H1 (cell line): ENCODE results near the gene USP13. TPM values are rescaled to one million over a fixed set of nuclear protein-coding genes. Genes with fewer than 3 reads are reported as not detected.
A peak's percentile ranks its signal among the peaks of the same experiment; 100 is the strongest.

ENCODE experiments used
- CTCF ChIA-PET: fragments of 300-600 bp; sonication (Branson Sonifier 250); formaldehyde crosslinking; loops from one replicate; lab custom pipeline; 2021; ENCODE audit not compliant: partially characterized antibody; lab: Charles Lee
- POLR2A ChIA-PET: fragments of 300-600 bp; sonication (Branson Sonifier 250); formaldehyde crosslinking; loops from one replicate; lab custom pipeline; 2021; ENCODE audit warnings: inconsistent platforms; ENCODE audit not compliant: partially characterized antibody; lab: Charles Lee
- DNase-seq, 2 experiments: peaks; one replicate each; pipeline versions ENCODE4 v3.0.0 to v3.0.0-alpha.2; 2010 to 2022; ENCODE audit warnings: low spot score in 2 of 2, low read depth in 1 of 2, mixed read lengths in 1 of 2
- FAIRE-seq: peaks from 2 replicates; lab custom pipeline; 2011; peaks lifted over from hg19 to GRCh38; lab: Jason Lieb, UNC
- H2AFZ ChIP-seq: 2 replicates; pipeline ENCODE4 v1.8.1; 2012; ENCODE audit warnings: low read length, inconsistent platforms
- H2AK5ac ChIP-seq: 2 replicates; pipeline ENCODE4 v1.6.1; 2013; ENCODE audit warnings: low read depth, low read length
- H2BK120ac ChIP-seq: replicated peaks from 2 replicates; pipeline ENCODE3; 2013; ENCODE audit warnings: low read depth, low read length, inconsistent platforms
- H2BK12ac ChIP-seq: 2 replicates; pipeline ENCODE4 v1.6.1; 2013; ENCODE audit warnings: low read depth, low read length
- H2BK15ac ChIP-seq: 2 replicates; pipeline ENCODE4 v1.6.1; 2013; ENCODE audit warnings: low read length
- H2BK20ac ChIP-seq: 2 replicates; pipeline ENCODE4 v1.6.1; 2013; ENCODE audit warnings: low read length
- H2BK5ac ChIP-seq: 2 replicates; pipeline ENCODE4 v1.6.1; 2013; ENCODE audit warnings: low read depth, low read length
- H3K14ac ChIP-seq: 2 replicates; pipeline ENCODE4 v1.6.1; 2013; ENCODE audit warnings: inconsistent platforms; ENCODE audit not compliant: insufficient read length
- H3K18ac ChIP-seq: 2 replicates; pipeline ENCODE4 v1.6.1; 2013; ENCODE audit warnings: low read length; ENCODE audit errors: extremely low read depth
- H3K23ac ChIP-seq: 2 replicates; pipeline ENCODE4 v1.6.1; 2013; ENCODE audit warnings: inconsistent platforms; ENCODE audit not compliant: insufficient read length
- H3K23me2 ChIP-seq: 2 replicates; pipeline ENCODE4 v1.6.1; 2013; ENCODE audit warnings: low read depth, low read length
- H3K27ac ChIP-seq: 2 replicates; pipeline ENCODE4 v1.6.1; 2011; ENCODE audit warnings: low read depth, low read length, inconsistent platforms
- H3K27me3 ChIP-seq, 4 experiments: replicated peaks in 1 of 4; 1 replicate in 1 of 4; 2 replicates in 3 of 4; pipeline versions ENCODE4 v1.6.1 to v1.8.1; 2011 to 2013; ENCODE audit warnings: low read length in 3 of 4, mild to moderate bottlenecking in 3 of 4, inconsistent platforms in 2 of 4, mixed read lengths in 2 of 4, moderate library complexity in 1 of 4; ENCODE audit not compliant: control insufficient read depth in 3 of 4, insufficient read depth in 3 of 4; ENCODE audit errors: extremely low read depth in 1 of 4
- H3K36me3 ChIP-seq, 4 experiments: 2 replicates each; pipeline versions ENCODE4 v1.6.1 to v1.8.1; 2011 to 2013; ENCODE audit warnings: mild to moderate bottlenecking in 4 of 4, low read length in 3 of 4, moderate library complexity in 2 of 4, control low read depth in 1 of 4, inconsistent platforms in 1 of 4; ENCODE audit not compliant: insufficient read depth in 4 of 4, control insufficient read depth in 2 of 4
- H3K4ac ChIP-seq: replicated peaks from 2 replicates; pipeline ENCODE3; 2013; ENCODE audit warnings: low read length, low read depth, mixed read lengths, inconsistent platforms; ENCODE audit not compliant: insufficient read length
- H3K4me1 ChIP-seq, 4 experiments: replicated peaks in 1 of 4; 1 replicate in 1 of 4; 2 replicates in 3 of 4; pipeline versions ENCODE4 v1.6.1 to v1.8.1; 2011 to 2013; ENCODE audit warnings: low read length in 3 of 4, inconsistent platforms in 2 of 4, mixed read lengths in 1 of 4; ENCODE audit not compliant: insufficient read depth in 4 of 4, control insufficient read depth in 3 of 4
- H3K4me2 ChIP-seq, 2 experiments: 2 replicates each; pipeline versions ENCODE4 v1.6.1 to v1.8.1; 2011 to 2013; ENCODE audit warnings: low read depth in 2 of 2, low read length in 2 of 2, control low read depth in 1 of 2, inconsistent platforms in 1 of 2, mild to moderate bottlenecking in 1 of 2; ENCODE audit not compliant: insufficient read depth in 1 of 2
- H3K4me3 ChIP-seq, 4 experiments: fragments of 200-600, 300-600 bp in 1 of 4; sonication (generic), shearing (Covaris generic), sonication (Bioruptor Twin) in 1 of 4; 2 replicates each; pipeline versions ENCODE4 v1.5.1 to v1.8.1; 2011 to 2016; ENCODE audit warnings: low read length in 4 of 4, low read depth in 3 of 4, control low read depth in 2 of 4, inconsistent platforms in 2 of 4, mild to moderate bottlenecking in 2 of 4, mixed read lengths in 1 of 4, moderate library complexity in 1 of 4; ENCODE audit not compliant: insufficient read depth in 2 of 4; ENCODE audit errors: extremely low read depth in 1 of 4
- H3K56ac ChIP-seq: replicated peaks from 2 replicates; pipeline ENCODE3; 2013; ENCODE audit warnings: low read depth, mild to moderate bottlenecking, mixed read lengths, low read length, inconsistent platforms; ENCODE audit not compliant: insufficient read length
- H3K79me1 ChIP-seq: 2 replicates; pipeline ENCODE4 v1.6.1; 2013; ENCODE audit warnings: low read depth, low read length, control low read depth
- H3K79me2 ChIP-seq, 2 experiments: 2 replicates each; pipeline versions ENCODE4 v1.6.1 to v1.8.1; 2012 to 2013; ENCODE audit warnings: low read length in 2 of 2, mild to moderate bottlenecking in 2 of 2, inconsistent platforms in 1 of 2; ENCODE audit not compliant: insufficient read depth in 2 of 2, control insufficient read depth in 1 of 2
- H3K9ac ChIP-seq, 4 experiments: replicated peaks in 1 of 4; 1 replicate in 1 of 4; 2 replicates in 3 of 4; pipeline versions ENCODE4 v1.6.1 to v1.8.1; 2011 to 2013; ENCODE audit warnings: low read depth in 3 of 4, low read length in 3 of 4, control low read depth in 2 of 4, mild to moderate bottlenecking in 2 of 4, moderate library complexity in 2 of 4, inconsistent platforms in 1 of 4; ENCODE audit errors: extremely low read depth in 1 of 4
- H3K9me3 ChIP-seq, 2 experiments: 2 replicates each; pipeline versions ENCODE4 v1.6.1 to v1.8.1; 2012 to 2013; ENCODE audit warnings: mild to moderate bottlenecking in 2 of 2, moderate library complexity in 2 of 2, control low read depth in 1 of 2, inconsistent platforms in 1 of 2, low read depth in 1 of 2, low read length in 1 of 2, mixed read lengths in 1 of 2; ENCODE audit not compliant: insufficient read depth in 2 of 2
- H4K20me1 ChIP-seq, 2 experiments: replicated peaks in 1 of 2; 2 replicates each; pipeline versions ENCODE3 to v1.8.1; 2011 to 2013; ENCODE audit warnings: inconsistent platforms in 2 of 2, low read length in 2 of 2, mild to moderate bottlenecking in 1 of 2; ENCODE audit not compliant: insufficient read depth in 2 of 2, control insufficient read depth in 1 of 2
- H4K5ac ChIP-seq: 2 replicates; pipeline ENCODE4 v1.6.1; 2013; ENCODE audit warnings: low read length, low read depth, mixed read lengths, inconsistent platforms; ENCODE audit not compliant: insufficient read length
- H4K8ac ChIP-seq: 2 replicates; pipeline ENCODE4 v1.8.0; 2013; ENCODE audit warnings: mild to moderate bottlenecking, moderate library complexity, low read length, inconsistent platforms; ENCODE audit not compliant: insufficient read depth; ENCODE audit errors: extremely low read depth
- H4K91ac ChIP-seq: replicated peaks from 2 replicates; pipeline ENCODE3; 2013; ENCODE audit warnings: low read length, mixed read lengths, inconsistent platforms; ENCODE audit not compliant: insufficient read length
- HDAC6 ChIP-seq: IDR thresholded peaks from one replicate; pipeline ENCODE4 v1.7.1; 2012; ENCODE audit warnings: low read depth, mild to moderate bottlenecking, inconsistent platforms, low read length, moderate library complexity
- WGBS, 2 experiments: shearing (Covaris generic) in 1 of 2; methylation state at CpG; one replicate each; pipeline versions ENCODE4 v1.1.6 to v1.1.7; 2013 to 2015; ENCODE audit warnings: low lambda C conversion rate in 2 of 2, mixed read lengths in 2 of 2, inconsistent platforms in 1 of 2, low coverage in 1 of 2, missing lambda C conversion rate in 1 of 2; ENCODE audit not compliant: insufficient replicate concordance in 2 of 2, insufficient coverage in 1 of 2, insufficient read length in 1 of 2; ENCODE audit errors: extremely low coverage in 1 of 2, missing lambda C conversion rate in 1 of 2; 5-methylcytosine and 5-hydroxymethylcytosine counted together
- polyA plus RNA-seq, 7 experiments: library from polyadenylated mRNA; depleted of rRNA in 3 of 7; stranded (reverse) in 5 of 7; unstranded in 2 of 7; fragments of >200 nt in 5 of 7; fragments of 200-250 nt in 2 of 7; gene quantifications; 1 replicate in 5 of 7; 2 replicates in 1 of 7; 4 replicates in 1 of 7; pipeline versions ENCODE4 v1.2.1 to v1.2.3, GENCODE V29; 2011 to 2013; ENCODE audit warnings: missing spikeins in 2 of 7, mixed read lengths in 2 of 7
- total RNA-seq: library from RNA; stranded (reverse); fragmentation: NEBNext Ultra II Directional; extraction: Animal tissue kit (Norgen Biotek cat#: 25700); gene quantifications from 2 replicates; pipeline ENCODE4 v1.2.1, GENCODE V29; 2021

Gene USP13
- total and polyA plus RNA-seq, 2 of the 8 experiments (the other 6 are each of a cell fraction or from before 2014, with no cell fraction given) = 7.9 to 25.9 TPM

DNA sequence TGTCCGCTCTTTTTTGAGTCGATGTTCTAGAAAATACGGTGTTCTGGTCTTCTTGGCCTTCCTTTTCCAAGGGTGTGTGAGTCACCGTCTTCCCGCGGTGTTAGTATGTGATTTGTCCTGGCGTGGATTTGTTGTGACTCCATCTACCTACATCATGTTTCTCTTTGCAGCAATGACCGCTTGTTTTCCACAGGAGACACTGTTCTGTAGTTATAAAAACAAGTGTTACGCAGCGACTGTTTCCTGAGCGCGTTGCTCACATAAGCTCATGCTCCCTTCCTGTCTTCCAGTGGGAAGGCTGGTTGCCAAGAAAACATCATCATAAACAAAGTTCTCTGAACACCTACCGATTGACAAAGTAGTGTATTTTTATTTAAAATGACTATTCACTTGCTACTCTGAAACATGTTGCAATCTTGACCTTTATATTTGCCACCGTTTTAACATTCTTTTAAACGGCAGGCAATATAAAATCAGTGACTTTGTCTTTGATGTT lies 19.0 kb downstream of the USP13 start:
- ChIA-PET POLR2A (interaction anchor here (1.0 to 2.6 kb wide), 2 partner anchors 10 to 26 kb away, joined by 3 to 9 read pairs; no protein-coding TSS in a partner anchor), CTCF (interaction anchor here (1.4 to 2.9 kb wide), 3 partner anchors 14 to 22 kb away, joined by 3 to 11 read pairs (median 9); partner anchors contain the start of gene USP13)
- H3K4ac ChIP-seq = no peak overlapping the region
- no peaks in the 10 kb centered on the region; a peak in 1 of 8 replicates for H3K36me3 ChIP-seq
- H4K91ac ChIP-seq = no peak overlapping the region
- no peak for FAIRE-seq
- H3K23me2 ChIP-seq = no peaks in the 10 kb centered on the region
- no peak overlapping the region for H3K23ac ChIP-seq
- WGBS, 2 experiments = 92% methylated on average over 15 of the region's 15 CpGs; no CpG with 5 or more reads in 1 of the 2 experiments
- H2BK5ac ChIP-seq = no peak overlapping the region
- H2BK120ac ChIP-seq = no peak overlapping the region
- peak overlapping the region in 1 of 4 experiments; percentile 32; a peak in 2 of 7 replicates for H3K9ac ChIP-seq
- peaks cover 1 to 5% (median 3%) of the 10 kb centered on the region in 4 experiments; a peak in 5 of 7 replicates for H3K4me1 ChIP-seq
- H3K56ac ChIP-seq = no peak overlapping the region
- peaks cover 4 to 5% of the 10 kb centered on the region in 2 experiments for H4K20me1 ChIP-seq
- no peak overlapping the region for H3K27ac ChIP-seq
- H2AK5ac ChIP-seq = no peak overlapping the region; the same call in 1 of the 2 replicates
- no peak overlapping the region for H4K8ac ChIP-seq
- H3K9me3 ChIP-seq = no peaks in the 10 kb centered on the region
- no peak overlapping the region for H4K5ac ChIP-seq
- H3K79me1 ChIP-seq = peaks cover 18% of the 10 kb centered on the region
- no peak for TF ChIP-seq HDAC6
- H3K79me2 ChIP-seq = peaks cover 12 to 83% of the 10 kb centered on the region in 2 experiments; a peak in 3 of 4 replicates
- H3K18ac ChIP-seq = no peak overlapping the region
- no peak overlapping the region for H3K4me3 ChIP-seq
- no peak overlapping the region for H2AFZ ChIP-seq
- H3K4me2 ChIP-seq = no peak overlapping the region
- no peak overlapping the region for H2BK12ac ChIP-seq
- H3K27me3 ChIP-seq = no peaks in the 10 kb centered on the region
- no peak for DNase-seq
- no peak overlapping the region for H2BK15ac ChIP-seq
- H3K14ac ChIP-seq = no peak overlapping the region
- H2BK20ac ChIP-seq = no peak overlapping the region
